Astrocyte of the hippocampus (primary cell): ENCODE measurements around the gene ST6GALNAC3.
"Not testable (repeated sequence)": the region's sequence is repeated elsewhere in the genome, so short reads cannot be mapped to it uniquely, and the experiment has no call there.

Experiments
- DNase-seq: peaks from one replicate; pipeline ENCODE4 v3.0.0; 2011; ENCODE audit warnings: low read depth, low spot score

Gene ST6GALNAC3

GRCh38 chr1:76074321-76075187 lies at the start of gene ST6GALNAC3:
Gene ST6GALNAC3, plus strand, starts transcription at chr1:76074746.
- DNase-seq, result peak; percentile 87

GRCh38 chr1:76027341-76027740 lies 47.2 kb upstream of the ST6GALNAC3 start:
- DNase-seq, result no peak

- no peak for DNase-seq
Observed at GRCh38 chr1:76029331-76029730, 45.2 kb upstream of the ST6GALNAC3 start.

- DNase-seq, result no peak
Observed at GRCh38 chr1:76031496-76031895, 43.0 kb upstream of the ST6GALNAC3 start.

GRCh38 chr1:76033800-76034475 lies 40.6 kb upstream of the ST6GALNAC3 start:
- no peak for DNase-seq

- no peak for DNase-seq
Observed at GRCh38 chr1:76035053-76035452, 39.5 kb upstream of the ST6GALNAC3 start.

- DNase-seq, result no peak
Observed at GRCh38 chr1:76037324-76037723, 37.2 kb upstream of the ST6GALNAC3 start.

GRCh38 chr1:76038287-76039004 lies 36.1 kb upstream of the ST6GALNAC3 start:
- DNase-seq, result peak; percentile 67

- DNase-seq, result no peak
Observed at GRCh38 chr1:76046149-76046548, 28.4 kb upstream of the ST6GALNAC3 start.

- no peak for DNase-seq
Observed at GRCh38 chr1:76048219-76048618, 26.3 kb upstream of the ST6GALNAC3 start.

GRCh38 chr1:76048926-76049325 lies 25.6 kb upstream of the ST6GALNAC3 start:
- DNase-seq, result no peak

GRCh38 chr1:76049498-76049897 lies 25.0 kb upstream of the ST6GALNAC3 start:
- no peak for DNase-seq

- DNase-seq, result not testable (repeated sequence)
Observed at GRCh38 chr1:76050073-76050472, 24.5 kb upstream of the ST6GALNAC3 start.

- no peak for DNase-seq
Observed at GRCh38 chr1:76053021-76053420, 21.5 kb upstream of the ST6GALNAC3 start.

- DNase-seq, result no peak
Observed at GRCh38 chr1:76054359-76054758, 20.2 kb upstream of the ST6GALNAC3 start.

GRCh38 chr1:76055987-76056386 lies 18.6 kb upstream of the ST6GALNAC3 start:
- DNase-seq, result no peak

GRCh38 chr1:76059451-76059850 lies 15.1 kb upstream of the ST6GALNAC3 start:
- no peak for DNase-seq

- DNase-seq, result no peak
Observed at GRCh38 chr1:76065270-76065669, 9.3 kb upstream of the ST6GALNAC3 start.

- DNase-seq, result no peak
Observed at GRCh38 chr1:76066394-76066793, 8.2 kb upstream of the ST6GALNAC3 start.

- DNase-seq, result peak; percentile 32
Observed at GRCh38 chr1:76068542-76068941, 6.0 kb upstream of the ST6GALNAC3 start.

GRCh38 chr1:76068953-76069561 lies 5.5 kb upstream of the ST6GALNAC3 start:
- no peak for DNase-seq

GRCh38 chr1:76070538-76070937 lies 4.0 kb upstream of the ST6GALNAC3 start:
- DNase-seq, result no peak
